ENCODE data around the gene ALPK1.

GRCh38 chr4:112318239-112319142 is 21.3 kb downstream of the ALPK1 start:
- TF ChIP-seq REST (IDR thresholded peaks at IDR 0.05) = no peak
- TF ChIP-seq, protein P1, sequence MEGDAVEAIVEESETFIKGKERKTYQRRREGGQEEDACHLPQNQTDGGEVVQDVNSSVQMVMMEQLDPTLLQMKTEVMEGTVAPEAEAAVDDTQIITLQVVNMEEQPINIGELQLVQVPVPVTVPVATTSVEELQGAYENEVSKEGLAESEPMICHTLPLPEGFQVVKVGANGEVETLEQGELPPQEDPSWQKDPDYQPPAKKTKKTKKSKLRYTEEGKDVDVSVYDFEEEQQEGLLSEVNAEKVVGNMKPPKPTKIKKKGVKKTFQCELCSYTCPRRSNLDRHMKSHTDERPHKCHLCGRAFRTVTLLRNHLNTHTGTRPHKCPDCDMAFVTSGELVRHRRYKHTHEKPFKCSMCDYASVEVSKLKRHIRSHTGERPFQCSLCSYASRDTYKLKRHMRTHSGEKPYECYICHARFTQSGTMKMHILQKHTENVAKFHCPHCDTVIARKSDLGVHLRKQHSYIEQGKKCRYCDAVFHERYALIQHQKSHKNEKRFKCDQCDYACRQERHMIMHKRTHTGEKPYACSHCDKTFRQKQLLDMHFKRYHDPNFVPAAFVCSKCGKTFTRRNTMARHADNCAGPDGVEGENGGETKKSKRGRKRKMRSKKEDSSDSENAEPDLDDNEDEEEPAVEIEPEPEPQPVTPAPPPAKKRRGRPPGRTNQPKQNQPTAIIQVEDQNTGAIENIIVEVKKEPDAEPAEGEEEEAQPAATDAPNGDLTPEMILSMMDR (IDR thresholded peaks at IDR 0.05; ENCODE audit: low read depth, low read length, missing input control) = no peak
- no peak for TF ChIP-seq RAD21 (IDR thresholded peaks at IDR 0.05)
- no peak for TF ChIP-seq ZBTB33 (IDR thresholded peaks at IDR 0.05)
- no peak for TF ChIP-seq YY1 (IDR thresholded peaks at IDR 0.05)
- TF ChIP-seq FOXA1 (IDR thresholded peaks at IDR 0.05) = no peak
- TF ChIP-seq RXRA (IDR thresholded peaks at IDR 0.05) = no peak
- TF ChIP-seq TAF1 (conservative IDR thresholded peaks at IDR 0.05) = no peak
- TF ChIP-seq, protein P2, sequence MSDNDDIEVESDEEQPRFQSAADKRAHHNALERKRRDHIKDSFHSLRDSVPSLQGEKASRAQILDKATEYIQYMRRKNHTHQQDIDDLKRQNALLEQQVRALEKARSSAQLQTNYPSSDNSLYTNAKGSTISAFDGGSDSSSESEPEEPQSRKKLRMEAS (IDR thresholded peaks at IDR 0.05) = no peak
- no peak for TF ChIP-seq SP1 (IDR thresholded peaks at IDR 0.05)
- TF ChIP-seq GABPA (IDR thresholded peaks at IDR 0.05 in 1 of 2, conservative IDR thresholded peaks at IDR 0.05 in 1 of 2) = no peak
- TF ChIP-seq EGR1 (IDR thresholded peaks at IDR 0.05; ENCODE audit: low read depth in 2 of 2) = no peak
- TF ChIP-seq NR2F2 (IDR thresholded peaks at IDR 0.05) = no peak
